ENCODE results near the gene ADAM12.

ADAM12 gene

DNA sequence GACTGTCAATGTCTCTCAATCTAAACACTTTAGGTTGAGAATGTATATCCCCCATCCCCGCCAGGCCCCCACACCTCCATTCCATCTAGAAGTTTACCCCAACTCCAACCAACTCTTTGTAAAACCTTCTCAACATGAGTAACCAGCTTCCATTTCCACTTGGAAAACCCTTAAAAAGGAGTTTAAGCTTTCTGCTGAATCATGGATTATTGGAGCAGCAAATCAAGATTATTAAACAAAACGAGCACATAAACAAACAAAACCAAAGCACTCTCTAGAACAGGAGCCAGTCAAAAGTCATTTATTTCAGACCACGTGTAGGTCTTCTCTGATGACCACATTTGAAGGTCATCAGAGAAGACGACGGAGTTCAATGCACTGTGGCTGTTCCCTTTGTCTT is 278.4 kb downstream of the ADAM12 start:
- no peak overlapping the region for H3K4me2 ChIP-seq (ENCODE audit: low read depth, low read length)
- DNase-seq: no peak

DNA sequence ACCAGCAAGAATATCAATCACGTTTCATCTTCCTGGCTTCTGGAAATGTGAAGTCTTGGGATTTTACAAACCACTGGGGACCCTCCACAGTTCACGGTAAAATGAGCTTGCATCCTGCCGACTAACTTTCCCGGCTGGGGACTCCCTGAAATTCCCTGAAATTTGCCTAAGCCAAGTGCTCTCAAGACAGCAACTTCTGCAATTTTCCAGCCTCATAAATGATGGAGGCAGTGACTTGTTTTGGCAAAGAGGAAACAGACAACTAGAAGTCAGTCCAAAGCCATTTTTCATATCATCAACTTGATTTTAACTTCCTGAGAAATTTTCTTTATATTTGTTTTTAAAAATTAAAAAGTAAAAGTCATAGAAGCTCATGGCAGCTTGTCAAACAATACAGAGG is 279.6 kb downstream of the ADAM12 start:
- H3K9me2 ChIP-seq (replicated peaks; ENCODE audit: insufficient read depth, low read length): no peaks in the 10 kb centered on the region
- H3K4me1 ChIP-seq (ENCODE audit: low read length): no peaks in the 10 kb centered on the region
- H3K79me2 ChIP-seq (ENCODE audit: low read length): no peaks in the 10 kb centered on the region
- H3K27me3 ChIP-seq (replicated peaks; ENCODE audit: insufficient read depth, low read length): 0 out of 2 replicates have a peak, but pooled peaks cover 5% of the 10 kb centered on the region
- H3K27ac ChIP-seq (ENCODE audit: low read length): no peak overlapping the region
- H3K9ac ChIP-seq (ENCODE audit: low read length): no peak overlapping the region
- no peak for DNase-seq
- H3K9me3 ChIP-seq (replicated peaks; ENCODE audit: insufficient read depth, low read length): no peaks in the 10 kb centered on the region
- no peaks in the 10 kb centered on the region for H3K36me3 ChIP-seq (replicated peaks; ENCODE audit: insufficient read depth, low read length)
- no peak overlapping the region for H3K4me2 ChIP-seq (ENCODE audit: low read depth, low read length)
- H2AFZ ChIP-seq (ENCODE audit: low read length): no peak overlapping the region
- H3K4me3 ChIP-seq (ENCODE audit: low read length): no peak overlapping the region
- no peaks in the 10 kb centered on the region for H3F3A ChIP-seq (ENCODE audit: insufficient read depth, low read length)
- no peak for TF ChIP-seq EZH2phosphoT487 (IDR thresholded peaks at IDR 0.05; ENCODE audit: low read length)
- no peak for TF ChIP-seq EZH2 (optimal IDR thresholded peaks at IDR 0.05; ENCODE audit: low read depth, low read length)
- TF ChIP-seq, protein P1, sequence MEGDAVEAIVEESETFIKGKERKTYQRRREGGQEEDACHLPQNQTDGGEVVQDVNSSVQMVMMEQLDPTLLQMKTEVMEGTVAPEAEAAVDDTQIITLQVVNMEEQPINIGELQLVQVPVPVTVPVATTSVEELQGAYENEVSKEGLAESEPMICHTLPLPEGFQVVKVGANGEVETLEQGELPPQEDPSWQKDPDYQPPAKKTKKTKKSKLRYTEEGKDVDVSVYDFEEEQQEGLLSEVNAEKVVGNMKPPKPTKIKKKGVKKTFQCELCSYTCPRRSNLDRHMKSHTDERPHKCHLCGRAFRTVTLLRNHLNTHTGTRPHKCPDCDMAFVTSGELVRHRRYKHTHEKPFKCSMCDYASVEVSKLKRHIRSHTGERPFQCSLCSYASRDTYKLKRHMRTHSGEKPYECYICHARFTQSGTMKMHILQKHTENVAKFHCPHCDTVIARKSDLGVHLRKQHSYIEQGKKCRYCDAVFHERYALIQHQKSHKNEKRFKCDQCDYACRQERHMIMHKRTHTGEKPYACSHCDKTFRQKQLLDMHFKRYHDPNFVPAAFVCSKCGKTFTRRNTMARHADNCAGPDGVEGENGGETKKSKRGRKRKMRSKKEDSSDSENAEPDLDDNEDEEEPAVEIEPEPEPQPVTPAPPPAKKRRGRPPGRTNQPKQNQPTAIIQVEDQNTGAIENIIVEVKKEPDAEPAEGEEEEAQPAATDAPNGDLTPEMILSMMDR (IDR thresholded peaks at IDR 0.05; ENCODE audit: low read length): no peak
- H4K20me1 ChIP-seq (ENCODE audit: insufficient read depth, low read length): no peaks in the 10 kb centered on the region

More for the DNA sequence above, 278.4 kb downstream of the ADAM12 start:
- no peaks in the 10 kb centered on the region for H3K36me3 ChIP-seq (replicated peaks; ENCODE audit: insufficient read depth, low read length)
- H3K4me1 ChIP-seq (ENCODE audit: low read length): no peaks in the 10 kb centered on the region
- H2AFZ ChIP-seq (ENCODE audit: low read length): no peak overlapping the region
- no peaks in the 10 kb centered on the region for H3K9me3 ChIP-seq (replicated peaks; ENCODE audit: insufficient read depth, low read length)
- no peaks in the 10 kb centered on the region for H3K9me2 ChIP-seq (replicated peaks; ENCODE audit: insufficient read depth, low read length)
- H3F3A ChIP-seq (ENCODE audit: insufficient read depth, low read length): no peaks in the 10 kb centered on the region
- TF ChIP-seq, protein P1 (IDR thresholded peaks at IDR 0.05; ENCODE audit: low read length): no peak
- no peak for TF ChIP-seq EZH2 (optimal IDR thresholded peaks at IDR 0.05; ENCODE audit: low read depth, low read length)
- TF ChIP-seq EZH2phosphoT487 (IDR thresholded peaks at IDR 0.05; ENCODE audit: low read length): no peak
- no peak overlapping the region for H3K4me3 ChIP-seq (ENCODE audit: low read length)
- H3K27me3 ChIP-seq (replicated peaks; ENCODE audit: insufficient read depth, low read length): 0 out of 2 replicates have a peak, but pooled peaks cover 5% of the 10 kb centered on the region
- no peak overlapping the region for H3K9ac ChIP-seq (ENCODE audit: low read length)
- no peaks in the 10 kb centered on the region for H4K20me1 ChIP-seq (ENCODE audit: insufficient read depth, low read length)
- H3K27ac ChIP-seq (ENCODE audit: low read length): no peak overlapping the region
- H3K79me2 ChIP-seq (ENCODE audit: low read length): no peaks in the 10 kb centered on the region

DNA sequence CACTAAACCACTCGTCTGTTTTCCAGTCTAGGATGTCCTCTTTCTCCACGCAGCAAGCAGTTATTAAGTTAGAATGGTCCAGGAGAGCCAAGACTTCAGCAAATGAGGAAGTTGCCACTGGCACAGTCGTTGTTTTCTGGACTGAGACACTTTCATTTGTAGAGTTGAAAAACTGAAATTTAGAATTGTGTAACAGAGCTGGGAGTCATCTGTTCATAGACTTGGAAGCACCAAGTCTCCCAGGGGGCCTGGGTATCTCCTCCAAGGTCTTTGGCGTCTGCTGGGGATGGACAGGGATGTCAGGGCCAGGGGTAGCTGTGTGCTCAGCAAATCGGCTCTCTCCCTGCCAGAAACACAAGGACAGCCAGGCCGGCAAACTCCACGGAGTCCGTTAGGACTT is 283.5 kb downstream of the ADAM12 start:
- DNase-seq: no peak
- Histone ChIP-seq H3F3A (ENCODE audit: insufficient read depth, low read length) (no peaks in the 10 kb centered on the region), H3K27me3 (replicated peaks; ENCODE audit: insufficient read depth, low read length) (0 out of 2 replicates have a peak, but pooled peaks cover 2% of the 10 kb centered on the region), H4K20me1 (ENCODE audit: insufficient read depth, low read length) (no peaks in the 10 kb centered on the region), H3K4me2 (ENCODE audit: low read depth, low read length) (no peak overlapping the region), H3K79me2 (ENCODE audit: low read length) (no peaks in the 10 kb centered on the region), H3K27ac (ENCODE audit: low read length) (no peak overlapping the region), H3K4me3 (ENCODE audit: low read length) (no peak overlapping the region), H3K9ac (ENCODE audit: low read length) (no peak overlapping the region), H2AFZ (ENCODE audit: low read length) (no peak overlapping the region), H3K9me3 (replicated peaks; ENCODE audit: insufficient read depth, low read length) (no peaks in the 10 kb centered on the region), H3K9me2 (replicated peaks; ENCODE audit: insufficient read depth, low read length) (no peaks in the 10 kb centered on the region), H3K4me1 (ENCODE audit: low read length) (no peaks in the 10 kb centered on the region), H3K36me3 (replicated peaks; ENCODE audit: insufficient read depth, low read length) (no peaks in the 10 kb centered on the region)
- no peak for TF ChIP-seq EZH2phosphoT487 (IDR thresholded peaks at IDR 0.05; ENCODE audit: low read length)

DNA sequence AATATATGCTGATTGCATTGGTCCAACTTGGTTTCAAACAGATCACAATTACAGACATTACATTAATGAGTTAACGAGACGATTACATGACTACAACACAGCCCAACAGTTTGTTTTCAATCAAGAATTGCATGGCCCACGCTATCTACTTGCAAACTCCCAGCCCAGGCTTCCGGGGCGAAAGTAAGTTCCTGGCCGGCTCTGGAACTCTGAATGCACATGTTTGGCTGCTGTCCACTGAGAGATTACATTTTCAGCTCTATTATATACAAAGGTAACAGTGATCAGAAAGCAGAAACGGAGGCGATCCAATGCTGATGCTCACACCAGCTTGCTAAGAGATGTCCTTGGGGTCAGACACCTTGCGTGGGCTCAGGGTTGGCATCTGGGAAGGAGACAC is 285.6 kb downstream of the ADAM12 start:
- no peak overlapping the region for H3K4me2 ChIP-seq (ENCODE audit: low read depth, low read length)
- no peaks in the 10 kb centered on the region for H3F3A ChIP-seq (ENCODE audit: insufficient read depth, low read length)
- TF ChIP-seq, protein P1 (IDR thresholded peaks at IDR 0.05; ENCODE audit: low read length): no peak
- TF ChIP-seq EZH2 (optimal IDR thresholded peaks at IDR 0.05; ENCODE audit: low read depth, low read length): no peak
- TF ChIP-seq EZH2phosphoT487 (IDR thresholded peaks at IDR 0.05; ENCODE audit: low read length): no peak
- no peaks in the 10 kb centered on the region for H3K9me2 ChIP-seq (replicated peaks; ENCODE audit: insufficient read depth, low read length)
- no peak overlapping the region for H3K4me3 ChIP-seq (ENCODE audit: low read length)
- H2AFZ ChIP-seq (ENCODE audit: low read length): no peak overlapping the region
- H3K36me3 ChIP-seq (replicated peaks; ENCODE audit: insufficient read depth, low read length): no peaks in the 10 kb centered on the region
- H3K9me3 ChIP-seq (replicated peaks; ENCODE audit: insufficient read depth, low read length): no peaks in the 10 kb centered on the region
- DNase-seq: no peak
- H3K9ac ChIP-seq (ENCODE audit: low read length): no peak overlapping the region
- H3K79me2 ChIP-seq (ENCODE audit: low read length): no peaks in the 10 kb centered on the region
- H4K20me1 ChIP-seq (ENCODE audit: insufficient read depth, low read length): no peaks in the 10 kb centered on the region
- H3K27ac ChIP-seq (ENCODE audit: low read length): no peak overlapping the region
- H3K27me3 ChIP-seq (replicated peaks; ENCODE audit: insufficient read depth, low read length): 0 out of 2 replicates have a peak, but pooled peaks cover 7% of the 10 kb centered on the region
- no peaks in the 10 kb centered on the region for H3K4me1 ChIP-seq (ENCODE audit: low read length)
